HepG2 (cell line): ENCODE measurements around the gene ACOT6. TPM values are rescaled to one million over a fixed set of nuclear protein-coding genes. Genes with fewer than 3 reads are reported as not detected.

ENCODE experiments used
- ATAC-seq: fragments of 200-7000 bp; cut with Tn5 transposase; 3 replicates; pipeline ENCODE4 v1.9.1; 2020; ENCODE audit warnings: mild to moderate bottlenecking, moderate library complexity
- BruUV-seq: library from RNA; stranded (reverse); fragments of 400-500 nt; replicated peaks from 2 replicates; lab custom pipeline; 2021; lab: Mats Ljungman, UMichigan
- CTCF ChIA-PET: fragments of 300-600 bp; formaldehyde crosslinking; extraction: SDS; loops from one replicate; lab custom pipeline; 2021; ENCODE audit warnings: low total read pairs, inconsistent platforms, low intra/inter-chr PET ratio; lab: Yijun Ruan, JAX
- POLR2A ChIA-PET: fragments of 350-600 bp; sonication (Branson Sonifier 250); formaldehyde crosslinking; loops from one replicate; lab custom pipeline; 2020; ENCODE audit warnings: antibody characterized with exemption, inconsistent platforms; lab: Yijun Ruan, JAX
- DNase-seq: peaks from one replicate; pipeline ENCODE4 v3.0.0-alpha.2; 2015; ENCODE audit warnings: low spot score
- FAIRE-seq: peaks from 3 replicates; lab custom pipeline; 2011; peaks lifted over from hg19 to GRCh38; lab: Jason Lieb, UNC
- H2AFZ ChIP-seq: one replicate; pipeline ENCODE4 v1.6.1; 2011; ENCODE audit warnings: low read length, inconsistent platforms
- H3K27ac ChIP-seq: fragments of 300-600 bp; 3 replicates; pipeline ENCODE4 v1.8.0; 2011; ENCODE audit warnings: mixed run types, mild to moderate bottlenecking, mixed read lengths, low read length, inconsistent platforms; ENCODE audit not compliant: insufficient read depth; ENCODE audit errors: extremely low read length
- H3K27me3 ChIP-seq, 2 experiments: fragments of 200-600 bp in 1 of 2; 2 replicates in 1 of 2; 3 replicates in 1 of 2; pipeline versions ENCODE4 v1.6.0 to v1.8.0; 2011; ENCODE audit warnings: low read length in 2 of 2, mild to moderate bottlenecking in 2 of 2, moderate library complexity in 2 of 2, inconsistent platforms in 1 of 2; ENCODE audit not compliant: insufficient read depth in 2 of 2, control insufficient read depth in 1 of 2
- H3K36me3 ChIP-seq, 2 experiments: fragments of 200-600 bp in 1 of 2; replicated peaks in 1 of 2; 2 replicates in 1 of 2; 3 replicates in 1 of 2; pipeline versions ENCODE4 v1.5.1 to v1.8.0; 2011; ENCODE audit warnings: low read length in 2 of 2, inconsistent platforms in 1 of 2; ENCODE audit not compliant: insufficient read depth in 2 of 2, control insufficient read depth in 1 of 2
- H3K4me1 ChIP-seq: 2 replicates; pipeline ENCODE4 v1.5.1; 2012; ENCODE audit warnings: low read length, inconsistent platforms; ENCODE audit not compliant: insufficient read depth
- H3K4me2 ChIP-seq: 2 replicates; pipeline ENCODE4 v1.6.0; 2011; ENCODE audit warnings: low read depth, low read length, inconsistent platforms
- H3K4me3 ChIP-seq, 3 experiments: fragments of 200-600 bp in 1 of 3; sonication (generic), shearing (Covaris generic) in 1 of 3; replicated peaks in 1 of 3; 2 replicates each; pipeline ENCODE4 v1.5.1; 2011 to 2016; ENCODE audit warnings: low read length in 3 of 3, inconsistent platforms in 2 of 3, low read depth in 2 of 3, mild to moderate bottlenecking in 2 of 3, control low read depth in 1 of 3, mixed read lengths in 1 of 3; ENCODE audit not compliant: insufficient read depth in 1 of 3
- H3K79me2 ChIP-seq: one replicate; pipeline ENCODE4 v1.6.1; 2011; ENCODE audit warnings: low read length, inconsistent platforms; ENCODE audit not compliant: insufficient read depth
- H3K9ac ChIP-seq: 2 replicates; pipeline ENCODE4 v1.6.0; 2011; ENCODE audit warnings: mild to moderate bottlenecking, low read depth, low read length, inconsistent platforms; ENCODE audit not compliant: insufficient read depth
- H3K9me3 ChIP-seq: 2 replicates; pipeline ENCODE4 v1.5.1; 2012; ENCODE audit warnings: mild to moderate bottlenecking, low read length
- H4K20me1 ChIP-seq: 2 replicates; pipeline ENCODE4 v1.6.0; 2011; ENCODE audit warnings: inconsistent platforms, mild to moderate bottlenecking, low read length, moderate library complexity; ENCODE audit not compliant: insufficient read depth
- BHLHE40 ChIP-seq: IDR thresholded peaks from 2 replicates; pipeline ENCODE4 v1.6.1; 2011; ENCODE audit warnings: low read length, improper control_type of control experiment
- FOXO1 ChIP-seq: sonication (generic); formaldehyde crosslinking; IDR thresholded peaks from 2 replicates; pipeline ENCODE4 v1.4.0; 2020; ENCODE audit warnings: missing genetic modification reagents
- GFI1 ChIP-seq: sonication (generic); formaldehyde crosslinking; IDR thresholded peaks from 2 replicates; pipeline ENCODE4 v1.5.0; 2020; ENCODE audit warnings: missing genetic modification reagents, mild to moderate bottlenecking, borderline replicate concordance
- JARID2 ChIP-seq: sonication (generic); formaldehyde crosslinking; IDR thresholded peaks from 2 replicates; pipeline ENCODE4 v1.8.1; 2023; ENCODE audit warnings: missing genetic modification reagents, inconsistent platforms; ENCODE audit not compliant: insufficient replicate concordance
- LRRFIP1 ChIP-seq: sonication (generic); formaldehyde crosslinking; conservative IDR thresholded peaks from 2 replicates; pipeline ENCODE4 v1.4.0; 2020; ENCODE audit warnings: missing genetic modification reagents
- MIER2 ChIP-seq: IDR thresholded peaks from 2 replicates; pipeline ENCODE4 v1.6.1; 2016; ENCODE audit warnings: missing biosample characterization, missing genetic modification reagents
- POLR2G ChIP-seq: fragments of 200-400 bp; formaldehyde crosslinking; IDR thresholded peaks from 2 replicates; pipeline ENCODE4 v1.6.1; 2018; ENCODE audit warnings: mild to moderate bottlenecking, low read depth, low read length, moderate library complexity
- PRDM15 ChIP-seq: sonication (generic); formaldehyde crosslinking; IDR thresholded peaks from 2 replicates; pipeline ENCODE4 v1.4.0; 2020; ENCODE audit warnings: missing genetic modification reagents
- SMAD9 ChIP-seq: sonication (generic); formaldehyde crosslinking; IDR thresholded peaks from 2 replicates; pipeline ENCODE4 v1.5.1; 2020; ENCODE audit warnings: mild to moderate bottlenecking, missing genetic modification reagents
- SUZ12 ChIP-seq: fragments of 150-350 bp; IDR thresholded peaks from 2 replicates; pipeline ENCODE4 v1.6.1; 2014; ENCODE audit warnings: low read depth, low read length
- U2AF1 ChIP-seq: fragments of 200-400 bp; formaldehyde crosslinking; optimal IDR thresholded peaks from 2 replicates; pipeline ENCODE3; 2017; ENCODE audit warnings: mild to moderate bottlenecking, low read depth, low read length
- ZFP91 ChIP-seq: sonication (generic); formaldehyde crosslinking; IDR thresholded peaks from 2 replicates; pipeline ENCODE4 v1.9.0; 2022; ENCODE audit warnings: missing genetic modification reagents, mild to moderate bottlenecking, borderline replicate concordance
- ZNF503 ChIP-seq: sonication (generic); formaldehyde crosslinking; IDR thresholded peaks from 2 replicates; pipeline ENCODE4 v1.4.0; 2020; ENCODE audit warnings: missing genetic modification reagents
- ZSCAN20 ChIP-seq: sonication (generic); formaldehyde crosslinking; IDR thresholded peaks from 2 replicates; pipeline ENCODE4 v1.4.0; 2020; ENCODE audit warnings: missing genetic modification reagents, mild to moderate bottlenecking, borderline replicate concordance
- WGBS: methylation state at CpG from one replicate; pipeline ENCODE4 v1.1.6; 2017; ENCODE audit warnings: low lambda C conversion rate; 5-methylcytosine and 5-hydroxymethylcytosine counted together
- in situ Hi-C: cut with HindIII; loops from 2 replicates; pipeline ENCODE4 v1.10.0; 2017; ENCODE audit warnings: low pct_unique_long_range_greater_than_20kb; ENCODE audit not compliant: extremely low pct_ligation_motif_present
- intact Hi-C: fragments of 100-400 bp; cut with micrococcal nuclease; formaldehyde crosslinking; loops from one replicate; pipeline ENCODE4 v1.10.0; 2022; ENCODE audit not compliant: unreplicated experiment
- polyA plus RNA-seq, 8 experiments: library from polyadenylated mRNA; depleted of rRNA in 3 of 8; stranded (reverse) in 7 of 8; unstranded in 1 of 8; fragments of >200 nt; fragmentation: Illumina TruSeq in 4 of 8; extraction: Trizol in 4 of 8; gene quantifications; 2 replicates each; pipeline versions ENCODE4 v1.2.1 to v1.2.3, GENCODE V29; 2011 to 2016; ENCODE audit warnings: low read depth in 4 of 8, missing spikeins in 1 of 8, mixed read lengths in 1 of 8; ENCODE audit not compliant: insufficient read depth in 1 of 8
- total RNA-seq, 5 experiments: library from RNA; depleted of rRNA; stranded (reverse); fragments of >200 nt; fragmentation: Illumina TruSeq; extraction: Trizol; gene quantifications; 2 replicates each; pipeline ENCODE4 v1.2.3, GENCODE V29; 2016; ENCODE audit warnings: low read depth in 1 of 5

The ACOT6 gene
- total and polyA plus RNA-seq, 2 of the 13 experiments (the other 11 are each of a cell fraction or from before 2014, with no cell fraction given): 0.15 to 0.27 TPM

GRCh38 chr14:73606271-73606670 is 6.0 kb upstream of the ACOT6 start (continued):
- no peak for TF ChIP-seq ZNF503 (CRISPR knock-in tag)
- TF ChIP-seq, all 625 proteins: peak for 0

GRCh38 chr14:73607241-73607640 is 5.1 kb upstream of the ACOT6 start:
- POLR2A ChIA-PET: no interaction called here
- H3K36me3 ChIP-seq: no peaks in the 10 kb centered on the region
- 90% methylated on average over 1 of the region's 1 CpG for WGBS

More at GRCh38 chr14:73607241-73607640, 5.1 kb upstream of the ACOT6 start:
- Histone ChIP-seq H3K9ac (no peak overlapping the region), H3K4me2 (no peak overlapping the region), H3K4me1 (peaks cover 30% of the 10 kb centered on the region), H3K4me3 (no peak overlapping the region), H3K27ac (no peak overlapping the region), H3K9me3 (no peaks in the 10 kb centered on the region), H3K79me2 (no peaks in the 10 kb centered on the region), H2AFZ (no peak overlapping the region), H4K20me1 (no peaks in the 10 kb centered on the region), H3K27me3 (no peaks in the 10 kb centered on the region)
- ATAC-seq (no peak), FAIRE-seq (no peak), DNase-seq (no peak)
- in situ Hi-C loops (no loop called here), intact Hi-C loops (no loop called here)
- BruUV-seq: no TSS peak
- CTCF ChIA-PET: no interaction called here
- TF ChIP-seq MIER2 (CRISPR knock-in tag): no peak
- TF ChIP-seq U2AF1: no peak
- no peak for TF ChIP-seq PRDM15
- no peak for TF ChIP-seq SUZ12
- TF ChIP-seq ZFP91 (CRISPR knock-in tag): no peak
- TF ChIP-seq JARID2 (CRISPR knock-in tag): no peak
- no peak for TF ChIP-seq ZSCAN20
- TF ChIP-seq FOXO1: no peak
- TF ChIP-seq POLR2G: no peak
- no peak for TF ChIP-seq SMAD9
- no peak for TF ChIP-seq GFI1 (CRISPR knock-in tag)
- no peak for TF ChIP-seq BHLHE40
- TF ChIP-seq LRRFIP1 (CRISPR knock-in tag): no peak
